Adrenal gland (tissue), 5 donors: ENCODE results near the gene ASNSD1.

ENCODE experiments used
- POLR2A ChIP-seq, 2 donors: fragments of 450-650 bp; IDR thresholded peaks; one replicate each; pipeline ENCODE4 v1.6.1; 2017; ENCODE audit warnings: antibody characterized with exemption in 2 of 2, mild to moderate bottlenecking in 2 of 2, moderate library complexity in 1 of 2
- TF ChIP-seq, protein P1 (sequence below), 6 experiments: fragments of 450-650 bp in 4 of 6; fragments of 200-600 bp in 2 of 6; sonication (generic) in 1 of 6; IDR thresholded peaks; 1 replicate in 5 of 6; 2 replicates in 1 of 6; pipeline versions ENCODE4 v1.5.1 to v1.8.0; 2016 to 2021; ENCODE audit warnings: antibody characterized with exemption in 6 of 6, mild to moderate bottlenecking in 2 of 6, moderate library complexity in 1 of 6
- donor health status: DM: no; HTN: no; CAD: no.

DNA sequence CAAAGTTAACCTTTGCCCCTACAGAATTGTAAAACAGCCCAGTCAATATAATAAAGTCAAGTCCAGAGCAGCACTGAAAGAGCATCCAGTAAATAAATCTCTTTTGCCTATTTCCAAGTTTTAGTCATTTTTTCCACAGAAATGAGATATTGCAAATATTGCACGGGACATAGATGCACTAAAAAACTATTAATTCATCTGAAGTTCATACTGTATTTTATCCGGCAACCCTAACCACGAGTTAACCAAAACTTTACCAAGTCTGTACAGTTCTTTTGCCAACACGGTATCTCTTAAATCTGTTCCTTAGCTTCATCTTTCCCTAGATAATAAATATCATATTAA lies 484 bp upstream of the ASNSD1 start:
- TF ChIP-seq, protein P1, sequence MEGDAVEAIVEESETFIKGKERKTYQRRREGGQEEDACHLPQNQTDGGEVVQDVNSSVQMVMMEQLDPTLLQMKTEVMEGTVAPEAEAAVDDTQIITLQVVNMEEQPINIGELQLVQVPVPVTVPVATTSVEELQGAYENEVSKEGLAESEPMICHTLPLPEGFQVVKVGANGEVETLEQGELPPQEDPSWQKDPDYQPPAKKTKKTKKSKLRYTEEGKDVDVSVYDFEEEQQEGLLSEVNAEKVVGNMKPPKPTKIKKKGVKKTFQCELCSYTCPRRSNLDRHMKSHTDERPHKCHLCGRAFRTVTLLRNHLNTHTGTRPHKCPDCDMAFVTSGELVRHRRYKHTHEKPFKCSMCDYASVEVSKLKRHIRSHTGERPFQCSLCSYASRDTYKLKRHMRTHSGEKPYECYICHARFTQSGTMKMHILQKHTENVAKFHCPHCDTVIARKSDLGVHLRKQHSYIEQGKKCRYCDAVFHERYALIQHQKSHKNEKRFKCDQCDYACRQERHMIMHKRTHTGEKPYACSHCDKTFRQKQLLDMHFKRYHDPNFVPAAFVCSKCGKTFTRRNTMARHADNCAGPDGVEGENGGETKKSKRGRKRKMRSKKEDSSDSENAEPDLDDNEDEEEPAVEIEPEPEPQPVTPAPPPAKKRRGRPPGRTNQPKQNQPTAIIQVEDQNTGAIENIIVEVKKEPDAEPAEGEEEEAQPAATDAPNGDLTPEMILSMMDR (IDR thresholded peaks at IDR 0.05): no peak
- no peak for TF ChIP-seq POLR2A (IDR thresholded peaks at IDR 0.05)
